Effector memory CD8-positive, alpha-beta T cell (primary cell): Measurements from ENCODE around the gene PWP2.
A peak's percentile ranks its signal among the peaks of the same experiment; 100 is the strongest.
"Not testable (repeated sequence)": the region's sequence is repeated elsewhere in the genome, so short reads cannot be mapped to it uniquely, and the experiment has no call there.

Experiments used
- ATAC-seq: fragments of 150-1000 bp; cut with Tn5 transposase; replicated peaks from 2 replicates; pipeline ENCODE4 v1.10.0; 2021; ENCODE audit warnings: mild to moderate bottlenecking, moderate library complexity
- DNase-seq, 3 experiments: peaks; one replicate each; pipeline ENCODE4 v3.0.0; 2021
- H3K27ac Mint-ChIP-seq, 2 donors: one replicate each; pipeline ENCODE4 v1.8.0; 2022; ENCODE audit warnings: mild to moderate bottlenecking in 2 of 2, mixed read lengths in 2 of 2, moderate library complexity in 2 of 2
- H3K27me3 Mint-ChIP-seq, 2 donors: one replicate each; pipeline ENCODE4 v1.8.0; 2022; ENCODE audit warnings: mixed read lengths in 2 of 2
- H3K36me3 Mint-ChIP-seq: one replicate; pipeline ENCODE4 v1.8.0; 2022; ENCODE audit warnings: mild to moderate bottlenecking, moderate library complexity, mixed read lengths; ENCODE audit not compliant: insufficient read depth
- H3K4me1 Mint-ChIP-seq, 2 donors: one replicate each; pipeline ENCODE4 v1.8.0; 2022; ENCODE audit warnings: low read depth in 2 of 2, mixed read lengths in 2 of 2
- H3K4me3 Mint-ChIP-seq, 2 donors: one replicate each; pipeline ENCODE4 v1.8.0; 2022; ENCODE audit warnings: mild to moderate bottlenecking in 2 of 2, mixed read lengths in 2 of 2, moderate library complexity in 2 of 2
- H3K9me3 Mint-ChIP-seq, 2 donors: one replicate each; pipeline ENCODE4 v1.8.0; 2022; ENCODE audit warnings: mixed read lengths in 2 of 2

PWP2 gene

DNA sequence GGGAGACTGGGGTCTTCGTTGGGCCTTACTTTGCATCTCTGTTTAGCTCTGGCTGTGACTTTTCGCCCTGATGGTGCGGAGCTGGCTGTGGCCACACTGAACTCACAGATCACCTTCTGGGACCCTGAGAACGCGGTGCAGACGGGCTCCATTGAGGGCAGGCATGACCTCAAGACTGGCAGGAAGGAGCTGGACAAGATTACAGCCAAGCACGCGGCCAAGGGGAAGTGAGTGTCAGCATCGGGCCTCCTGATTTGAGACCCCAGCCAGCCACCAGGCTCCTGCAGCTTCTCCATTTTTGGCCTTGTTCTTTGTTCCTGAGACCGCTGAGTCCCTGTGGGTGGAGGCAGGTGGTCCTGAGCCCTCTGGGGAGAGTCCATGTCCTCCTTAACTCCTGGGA lies 14.9 kb downstream of the PWP2 start:
- not testable (repeated sequence) for H3K27me3 Mint-ChIP-seq, H3K4me3 Mint-ChIP-seq, DNase-seq, H3K4me1 Mint-ChIP-seq, ATAC-seq, H3K27ac Mint-ChIP-seq, H3K9me3 Mint-ChIP-seq, H3K36me3 Mint-ChIP-seq

- not testable (repeated sequence) for ATAC-seq, H3K36me3 Mint-ChIP-seq, H3K9me3 Mint-ChIP-seq, H3K27me3 Mint-ChIP-seq, H3K4me1 Mint-ChIP-seq, H3K27ac Mint-ChIP-seq, DNase-seq, H3K4me3 Mint-ChIP-seq
Measured at GRCh38 chr21:44127827-44128226, 20.6 kb downstream of the PWP2 start.

DNA sequence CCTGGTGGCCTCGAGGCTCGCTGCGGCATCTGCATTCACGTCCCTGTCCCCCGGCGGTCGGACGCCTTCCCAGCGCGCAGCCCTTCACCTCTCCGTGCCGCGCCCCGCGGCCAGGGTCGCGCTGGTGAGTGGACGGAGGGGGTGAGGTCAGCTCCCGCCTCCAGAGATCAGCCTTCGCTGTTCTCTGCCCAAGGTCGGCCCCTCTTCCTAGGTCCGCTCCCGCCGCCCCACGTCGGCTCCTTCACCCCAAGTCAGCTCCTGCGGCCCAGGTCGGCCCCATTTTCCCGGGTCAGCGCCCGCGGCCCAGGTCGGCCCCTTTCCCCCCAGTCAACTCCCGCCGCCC lies 26.5 kb downstream of the PWP2 start:
- H3K36me3 Mint-ChIP-seq, ATAC-seq, H3K27ac Mint-ChIP-seq, H3K27me3 Mint-ChIP-seq, H3K4me3 Mint-ChIP-seq, H3K9me3 Mint-ChIP-seq, H3K4me1 Mint-ChIP-seq, DNase-seq: not testable (repeated sequence)

DNA sequence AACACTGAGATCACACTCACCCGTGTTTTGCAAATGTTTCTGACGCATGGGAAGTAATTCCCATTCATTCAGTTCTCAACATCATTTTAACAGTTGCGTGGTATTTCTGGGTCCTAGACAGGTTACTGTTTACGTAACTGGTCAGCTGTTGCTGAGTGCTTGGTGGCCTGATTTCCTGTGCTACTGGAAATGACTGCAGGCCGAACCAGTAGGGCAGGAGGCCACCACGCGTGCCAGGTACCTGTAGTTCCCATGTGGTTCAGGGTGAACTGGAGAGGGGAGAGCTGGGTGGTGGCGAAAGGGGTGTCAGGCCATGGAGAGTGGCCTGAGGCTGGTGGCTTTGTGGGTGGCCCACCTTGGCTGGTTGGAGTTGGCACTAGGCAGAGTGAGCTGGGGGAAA lies 27.5 kb downstream of the PWP2 start:
- H3K9me3 Mint-ChIP-seq, H3K36me3 Mint-ChIP-seq, H3K27ac Mint-ChIP-seq, DNase-seq, ATAC-seq, H3K4me3 Mint-ChIP-seq, H3K27me3 Mint-ChIP-seq, H3K4me1 Mint-ChIP-seq: not testable (repeated sequence)

- DNase-seq: peak in 1 of 3 experiments; percentile 14
- not testable (repeated sequence) for H3K4me1 Mint-ChIP-seq, H3K9me3 Mint-ChIP-seq
Measured at GRCh38 chr21:44138039-44138438, 30.8 kb downstream of the PWP2 start.

GRCh38 chr21:44139787-44140551 lies 32.8 kb downstream of the PWP2 start:
- H3K9me3 Mint-ChIP-seq, H3K27ac Mint-ChIP-seq, H3K27me3 Mint-ChIP-seq, H3K36me3 Mint-ChIP-seq, H3K4me3 Mint-ChIP-seq, H3K4me1 Mint-ChIP-seq: not testable (repeated sequence)
- ATAC-seq: peak; percentile 20
- peak in 2 of 3 experiments; percentile 0 to 5 for DNase-seq

More at GRCh38 chr21:44138039-44138438, 30.8 kb downstream of the PWP2 start:
- H3K36me3 Mint-ChIP-seq, H3K27ac Mint-ChIP-seq, H3K4me3 Mint-ChIP-seq, H3K27me3 Mint-ChIP-seq: not testable (repeated sequence)
- peak; percentile 50 for ATAC-seq

- not testable (repeated sequence) for H3K36me3 Mint-ChIP-seq, H3K4me1 Mint-ChIP-seq, H3K4me3 Mint-ChIP-seq, DNase-seq, ATAC-seq, H3K27me3 Mint-ChIP-seq, H3K27ac Mint-ChIP-seq, H3K9me3 Mint-ChIP-seq
Measured at GRCh38 chr21:44140552-44140932, 33.3 kb downstream of the PWP2 start.

DNA sequence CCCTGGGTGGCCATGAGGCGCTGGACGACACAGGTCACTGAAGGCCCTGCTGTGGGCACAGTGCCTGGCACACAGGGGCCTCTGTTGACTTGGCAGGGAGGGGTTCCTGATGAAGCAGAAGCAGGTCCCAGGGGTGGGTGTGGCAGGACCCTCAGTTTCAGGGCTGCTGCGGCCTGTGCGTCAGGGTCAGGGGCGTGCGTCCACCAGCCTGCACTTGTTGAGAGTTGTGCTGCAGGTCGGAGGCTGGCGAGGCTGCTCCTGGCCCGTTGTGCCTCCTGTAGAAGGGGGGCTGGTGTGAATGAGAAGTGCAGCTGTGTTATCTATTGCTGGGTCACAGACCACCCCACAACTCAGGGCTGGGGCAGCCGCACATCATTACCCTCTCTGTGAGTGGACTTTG lies 35.3 kb downstream of the PWP2 start:
- not testable (repeated sequence) for H3K36me3 Mint-ChIP-seq, H3K27me3 Mint-ChIP-seq, ATAC-seq, H3K4me3 Mint-ChIP-seq, DNase-seq, H3K9me3 Mint-ChIP-seq, H3K27ac Mint-ChIP-seq, H3K4me1 Mint-ChIP-seq

- not testable (repeated sequence) for H3K4me1 Mint-ChIP-seq, H3K9me3 Mint-ChIP-seq, H3K4me3 Mint-ChIP-seq, H3K27me3 Mint-ChIP-seq, H3K27ac Mint-ChIP-seq, H3K36me3 Mint-ChIP-seq
- ATAC-seq (peak; percentile 78), DNase-seq (peak in 1 of 3 experiments; percentile 31)
Measured at GRCh38 chr21:44143380-44143779, 36.2 kb downstream of the PWP2 start.

GRCh38 chr21:44143996-44144395 lies 36.8 kb downstream of the PWP2 start:
- H3K27me3 Mint-ChIP-seq, H3K36me3 Mint-ChIP-seq, H3K9me3 Mint-ChIP-seq, H3K27ac Mint-ChIP-seq, DNase-seq, H3K4me1 Mint-ChIP-seq, H3K4me3 Mint-ChIP-seq, ATAC-seq: not testable (repeated sequence)

- H3K9me3 Mint-ChIP-seq, H3K4me3 Mint-ChIP-seq: not testable (repeated sequence)
Measured at GRCh38 chr21:44144784-44145602, 37.8 kb downstream of the PWP2 start.

GRCh38 chr21:44145616-44146015 lies 38.4 kb downstream of the PWP2 start:
- H3K4me1 Mint-ChIP-seq, ATAC-seq, H3K36me3 Mint-ChIP-seq: not testable (repeated sequence)

More at GRCh38 chr21:44144784-44145602, 37.8 kb downstream of the PWP2 start:
- ATAC-seq: peak; percentile 39
- not testable (repeated sequence) for H3K27ac Mint-ChIP-seq, H3K27me3 Mint-ChIP-seq, H3K36me3 Mint-ChIP-seq, DNase-seq, H3K4me1 Mint-ChIP-seq

DNA sequence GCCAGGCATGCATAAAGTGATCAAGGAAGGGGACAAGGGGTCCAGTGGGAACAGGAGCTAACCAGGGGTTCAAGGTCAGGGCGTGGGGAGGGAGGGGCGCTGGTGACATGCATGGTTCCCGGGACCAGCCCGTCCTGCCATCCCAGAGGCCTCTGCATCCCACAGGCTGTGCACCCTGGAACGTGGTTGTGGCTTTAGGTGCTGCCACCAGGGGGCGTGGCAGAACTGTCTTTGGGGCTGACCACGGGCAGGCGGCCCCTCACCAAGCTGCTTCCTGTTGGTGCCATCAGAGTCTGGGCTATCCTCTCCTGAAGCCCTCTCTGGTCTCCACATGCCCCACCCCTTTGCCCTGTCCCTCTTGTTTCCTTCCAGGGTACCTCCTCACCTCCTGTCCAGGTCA lies 39.9 kb downstream of the PWP2 start:
- not testable (repeated sequence) for H3K27me3 Mint-ChIP-seq, H3K27ac Mint-ChIP-seq, ATAC-seq, H3K9me3 Mint-ChIP-seq, DNase-seq, H3K36me3 Mint-ChIP-seq, H3K4me3 Mint-ChIP-seq, H3K4me1 Mint-ChIP-seq

More at GRCh38 chr21:44145616-44146015, 38.4 kb downstream of the PWP2 start:
- H3K4me3 Mint-ChIP-seq, H3K27me3 Mint-ChIP-seq, H3K9me3 Mint-ChIP-seq, H3K27ac Mint-ChIP-seq, DNase-seq: not testable (repeated sequence)

GRCh38 chr21:44150255-44150654 lies 43.1 kb downstream of the PWP2 start:
- ATAC-seq, H3K27ac Mint-ChIP-seq, DNase-seq, H3K4me3 Mint-ChIP-seq, H3K4me1 Mint-ChIP-seq, H3K27me3 Mint-ChIP-seq, H3K36me3 Mint-ChIP-seq, H3K9me3 Mint-ChIP-seq: not testable (repeated sequence)
